Liver (tissue), 3 donors: ENCODE data around the gene USP48.

Source experiments
- ATF3 ChIP-seq: IDR thresholded peaks from 2 replicates; pipeline ENCODE4 v1.6.1; 2016; ENCODE audit warnings: antibody characterized with exemption
- CTCF ChIP-seq: fragments of 150-350 bp; IDR thresholded peaks from 2 replicates; pipeline ENCODE4 v1.5.1; 2017; ENCODE audit warnings: improper control_type of control experiment, low read depth, low read length; ENCODE audit not compliant: missing input control
- EGR1 ChIP-seq, 2 donors: IDR thresholded peaks; 2 replicates each; pipeline ENCODE4 v1.6.1; 2016 to 2018; ENCODE audit warnings: antibody characterized with exemption in 2 of 2, low read depth in 2 of 2
- FOXA1 ChIP-seq: IDR thresholded peaks from 2 replicates; pipeline ENCODE4 v1.6.1; 2016; ENCODE audit warnings: antibody characterized with exemption
- JUND ChIP-seq, 2 donors: IDR thresholded peaks; 2 replicates each; pipeline ENCODE4 v1.6.1; 2016; ENCODE audit warnings: antibody characterized with exemption in 2 of 2
- MAX ChIP-seq: IDR thresholded peaks from 2 replicates; pipeline ENCODE4 v1.6.1; 2016; ENCODE audit warnings: antibody characterized with exemption
- RAD21 ChIP-seq, 2 donors: IDR thresholded peaks; 2 replicates each; pipeline ENCODE4 v1.6.1; 2016; ENCODE audit warnings: antibody characterized with exemption in 2 of 2, mild to moderate bottlenecking in 2 of 2
- SP1 ChIP-seq: IDR thresholded peaks from 2 replicates; pipeline ENCODE4 v1.6.1; 2018; ENCODE audit warnings: antibody characterized with exemption, mild to moderate bottlenecking
- YY1 ChIP-seq: IDR thresholded peaks from 2 replicates; pipeline ENCODE4 v1.6.1; 2016; ENCODE audit warnings: antibody characterized with exemption, mild to moderate bottlenecking
- donor health status: healthy.
- donor health status: healthy.

GRCh38 chr1:21724570-21724969 is 58.4 kb downstream of the USP48 start:
- TF ChIP-seq ATF3 (no peak), CTCF (no peak), JUND (IDR thresholded peaks at IDR 0.05) (no peak), EGR1 (IDR thresholded peaks at IDR 0.05; ENCODE audit: low read depth in 2 of 2) (no peak), SP1 (no peak), YY1 (no peak), FOXA1 (no peak), MAX (no peak), RAD21 (IDR thresholded peaks at IDR 0.05) (no peak)
